Fibroblast of pulmonary artery (primary cell): ENCODE data around the gene SAT2.
A peak's percentile ranks its signal among the peaks of the same experiment; 100 is the strongest.

Source experiments
- DNase-seq: peaks from one replicate; pipeline ENCODE4 v3.0.0-alpha.2; 2010; ENCODE audit warnings: low read depth
- H3K4me3 ChIP-seq: replicated peaks from 2 replicates; pipeline ENCODE4 v1.5.1; 2011; ENCODE audit warnings: low read depth, mild to moderate bottlenecking, control low read depth, low read length, moderate library complexity
- TF ChIP-seq, protein P1 (sequence below): IDR thresholded peaks from 2 replicates; pipeline ENCODE4 v1.5.1; 2011; ENCODE audit warnings: mild to moderate bottlenecking, control low read depth, low read length, inconsistent platforms; ENCODE audit errors: missing control alignments

SAT2 gene

DNA sequence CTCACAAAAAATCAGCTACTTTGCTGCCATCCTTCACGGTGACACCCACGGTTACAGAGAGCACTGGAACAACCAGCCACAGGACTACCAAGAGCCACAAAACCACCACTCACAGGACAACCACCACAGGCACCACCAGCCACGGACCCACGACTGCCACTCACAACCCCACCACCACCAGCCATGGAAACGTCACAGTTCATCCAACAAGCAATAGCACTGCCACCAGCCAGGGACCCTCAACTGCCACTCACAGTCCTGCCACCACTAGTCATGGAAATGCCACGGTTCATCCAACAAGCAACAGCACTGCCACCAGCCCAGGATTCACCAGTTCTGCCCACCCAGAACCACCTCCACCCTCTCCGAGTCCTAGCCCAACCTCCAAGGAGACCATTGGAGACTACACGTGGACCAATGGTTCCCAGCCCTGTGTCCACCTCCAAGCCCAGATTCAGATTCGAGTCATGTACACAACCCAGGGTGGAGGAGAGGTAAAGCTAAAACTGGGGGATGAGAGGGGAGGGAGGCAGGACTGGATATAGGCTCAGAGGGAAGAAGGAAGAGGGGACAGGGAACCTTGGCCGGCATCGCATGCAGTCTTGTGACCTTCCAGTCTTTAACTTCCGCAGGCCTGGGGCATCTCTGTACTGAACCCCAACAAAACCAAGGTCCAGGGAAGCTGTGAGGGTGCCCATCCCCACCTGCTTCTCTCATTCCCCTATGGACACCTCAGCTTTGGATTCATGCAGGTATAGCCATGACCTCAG, 47.6 kb downstream of the SAT2 start:
- peak overlapping the region; percentile 37 for H3K4me3 ChIP-seq
- TF ChIP-seq, protein P1, sequence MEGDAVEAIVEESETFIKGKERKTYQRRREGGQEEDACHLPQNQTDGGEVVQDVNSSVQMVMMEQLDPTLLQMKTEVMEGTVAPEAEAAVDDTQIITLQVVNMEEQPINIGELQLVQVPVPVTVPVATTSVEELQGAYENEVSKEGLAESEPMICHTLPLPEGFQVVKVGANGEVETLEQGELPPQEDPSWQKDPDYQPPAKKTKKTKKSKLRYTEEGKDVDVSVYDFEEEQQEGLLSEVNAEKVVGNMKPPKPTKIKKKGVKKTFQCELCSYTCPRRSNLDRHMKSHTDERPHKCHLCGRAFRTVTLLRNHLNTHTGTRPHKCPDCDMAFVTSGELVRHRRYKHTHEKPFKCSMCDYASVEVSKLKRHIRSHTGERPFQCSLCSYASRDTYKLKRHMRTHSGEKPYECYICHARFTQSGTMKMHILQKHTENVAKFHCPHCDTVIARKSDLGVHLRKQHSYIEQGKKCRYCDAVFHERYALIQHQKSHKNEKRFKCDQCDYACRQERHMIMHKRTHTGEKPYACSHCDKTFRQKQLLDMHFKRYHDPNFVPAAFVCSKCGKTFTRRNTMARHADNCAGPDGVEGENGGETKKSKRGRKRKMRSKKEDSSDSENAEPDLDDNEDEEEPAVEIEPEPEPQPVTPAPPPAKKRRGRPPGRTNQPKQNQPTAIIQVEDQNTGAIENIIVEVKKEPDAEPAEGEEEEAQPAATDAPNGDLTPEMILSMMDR: no peak
- DNase-seq: no peak

DNA sequence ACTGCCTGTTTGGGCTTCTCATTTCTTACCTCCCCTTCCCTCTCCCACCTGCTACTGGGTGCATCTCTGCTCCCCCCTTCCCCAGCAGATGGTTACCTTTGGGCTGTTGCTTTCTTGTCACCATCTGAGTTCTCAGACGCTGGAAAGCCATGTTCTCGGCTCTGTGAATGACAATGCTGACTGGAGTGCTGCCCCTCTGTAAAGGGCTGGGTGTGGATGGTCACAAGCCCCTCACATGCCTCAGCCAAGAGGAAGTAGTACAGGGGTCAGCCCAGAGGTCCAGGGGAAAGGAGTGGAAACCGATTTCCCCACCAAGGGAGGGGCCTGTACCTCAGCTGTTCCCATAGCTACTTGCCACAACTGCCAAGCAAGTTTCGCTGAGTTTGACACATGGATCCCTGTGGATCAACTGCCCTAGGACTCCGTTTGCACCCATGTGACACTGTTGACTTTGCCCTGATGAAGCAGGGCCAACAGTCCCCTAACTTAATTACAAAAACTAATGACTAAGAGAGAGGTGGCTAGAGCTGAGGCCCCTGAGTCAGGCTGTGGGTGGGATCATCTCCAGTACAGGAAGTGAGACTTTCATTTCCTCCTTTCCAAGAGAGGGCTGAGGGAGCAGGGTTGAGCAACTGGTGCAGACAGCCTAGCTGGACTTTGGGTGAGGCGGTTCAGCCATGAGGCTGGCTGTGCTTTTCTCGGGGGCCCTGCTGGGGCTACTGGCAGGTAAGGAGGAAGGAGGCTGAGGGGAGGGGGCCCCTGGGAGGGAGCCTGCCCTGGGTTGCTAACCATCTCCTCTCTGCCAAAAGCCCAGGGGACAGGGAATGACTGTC, 48.4 kb downstream of the SAT2 start, which contains the start of gene CD68:
TSS of gene CD68 (plus strand) at position 638 of the 833 bp plus-strand sequence. CDS start at position 678, 40 bp downstream.
- DNase-seq: peak; percentile 90
- H3K4me3 ChIP-seq: peak within 1 kb of the TSS; percentile 37
- TF ChIP-seq, protein P1: no peak

DNA sequence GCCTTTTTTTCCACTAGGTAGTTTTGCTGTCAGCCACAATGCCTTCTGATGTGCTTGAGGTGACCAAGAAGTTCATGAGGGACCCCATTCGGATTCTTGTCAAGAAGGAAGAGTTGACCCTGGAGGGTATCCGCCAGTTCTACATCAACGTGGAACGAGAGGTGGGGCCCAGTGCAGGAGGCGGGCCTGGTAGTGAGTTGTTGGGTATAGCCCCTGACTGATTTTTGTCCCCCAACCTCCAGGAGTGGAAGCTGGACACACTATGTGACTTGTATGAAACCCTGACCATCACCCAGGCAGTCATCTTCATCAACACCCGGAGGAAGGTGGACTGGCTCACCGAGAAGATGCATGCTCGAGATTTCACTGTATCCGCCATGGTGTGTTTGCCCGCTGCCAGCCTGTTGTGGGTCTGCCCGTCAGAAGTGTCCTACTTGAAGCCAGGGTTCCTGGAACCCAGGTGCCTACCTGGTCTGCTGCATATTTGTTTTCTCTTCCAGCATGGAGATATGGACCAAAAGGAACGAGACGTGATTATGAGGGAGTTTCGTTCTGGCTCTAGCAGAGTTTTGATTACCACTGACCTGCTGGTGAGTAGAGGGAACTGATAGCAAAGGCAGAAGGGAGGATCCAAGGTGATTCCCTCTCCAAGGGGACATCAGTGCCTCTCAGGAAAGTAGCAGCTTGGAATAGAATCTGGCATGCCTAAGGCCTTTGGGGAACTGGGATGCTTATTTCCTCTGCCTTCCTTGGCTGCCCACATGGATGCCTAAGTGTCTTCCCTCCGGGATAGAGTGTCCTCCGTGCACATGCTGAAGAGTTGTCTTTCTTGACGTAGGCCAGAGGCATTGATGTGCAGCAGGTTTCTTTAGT, 50.1 kb downstream of the SAT2 start:
- H3K4me3 ChIP-seq: no peak overlapping the region
- DNase-seq: no peak
- TF ChIP-seq, protein P1: no peak

DNA sequence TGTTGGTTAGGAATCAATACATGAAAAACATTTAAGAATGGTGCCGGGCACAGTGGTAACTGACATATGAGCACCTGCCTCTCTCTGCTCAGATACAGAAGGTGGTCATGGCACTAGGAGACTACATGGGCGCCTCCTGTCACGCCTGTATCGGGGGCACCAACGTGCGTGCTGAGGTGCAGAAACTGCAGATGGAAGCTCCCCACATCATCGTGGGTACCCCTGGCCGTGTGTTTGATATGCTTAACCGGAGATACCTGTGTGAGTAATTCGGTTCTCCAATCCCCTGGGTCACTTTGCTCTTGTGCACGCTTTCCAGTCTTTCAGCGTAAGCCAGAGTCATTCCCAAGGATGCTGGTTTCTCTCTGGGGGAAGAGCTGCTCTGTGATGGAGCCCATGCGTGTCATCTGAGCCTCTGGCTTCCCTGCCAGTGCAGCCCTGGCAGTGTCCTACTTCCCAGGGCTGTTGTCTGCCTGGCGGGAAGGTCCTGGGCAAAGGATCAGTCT, 51.1 kb downstream of the SAT2 start:
- DNase-seq: no peak
- H3K4me3 ChIP-seq: peak overlapping the region; percentile 96
- TF ChIP-seq, protein P1: no peak
